Adrenal gland (tissue), 12 donors: ENCODE results near the gene PSAP. TPM values are rescaled to one million over a fixed set of nuclear protein-coding genes. Genes with fewer than 3 reads are reported as not detected.
"Not testable (repeated sequence)": the region's sequence is repeated elsewhere in the genome, so short reads cannot be mapped to it uniquely, and the experiment has no call there.

Source experiments
- DNase-seq, 7 donors: peaks; one replicate each; pipeline ENCODE4 v3.0.0-alpha.2; 2019 to 2020
- H3K27ac ChIP-seq, 5 donors: fragments of 200-600 bp; sonication (generic) in 4 of 5; 1 replicate in 3 of 5; 2 replicates in 2 of 5; pipeline versions ENCODE4 v1.5.1 to v1.8.0; 2016 to 2020; ENCODE audit warnings: mild to moderate bottlenecking in 1 of 5
- H3K27me3 ChIP-seq: fragments of 200-600 bp; 2 replicates; pipeline ENCODE4 v1.8.0; 2021
- H3K36me3 ChIP-seq, 2 donors: fragments of 200-600 bp; replicated peaks in 1 of 2; 1 replicate in 1 of 2; 2 replicates in 1 of 2; pipeline versions ENCODE4 v1.5.1 to v1.8.0; 2018 to 2022
- H3K4me1 ChIP-seq, 2 donors: fragments of 200-600 bp; replicated peaks in 1 of 2; 1 replicate in 1 of 2; 2 replicates in 1 of 2; pipeline versions ENCODE4 v1.5.1 to v1.8.0; 2018 to 2021
- H3K4me3 ChIP-seq, 4 donors: fragments of 200-600 bp; sonication (generic) in 3 of 4; one replicate each; pipeline ENCODE4 v1.5.1; 2016 to 2018
- H3K9me3 ChIP-seq, 3 donors: fragments of 200-600 bp; sonication (generic) in 1 of 3; replicated peaks in 1 of 3; 1 replicate in 2 of 3; 2 replicates in 1 of 3; pipeline versions ENCODE4 v1.5.1 to v1.8.0; 2016 to 2021
- POLR2A ChIP-seq, 2 donors: fragments of 450-650 bp; IDR thresholded peaks; one replicate each; pipeline ENCODE4 v1.6.1; 2017; ENCODE audit warnings: antibody characterized with exemption in 2 of 2, mild to moderate bottlenecking in 2 of 2, moderate library complexity in 1 of 2
- WGBS, 4 donors: extraction: QIAGEN DNeasy Blood & Tissue Kit in 2 of 4; methylation state at CpG; one replicate each; pipeline versions ENCODE4 v1.1.5 to v1.1.7; 2013 to 2017; 5-methylcytosine and 5-hydroxymethylcytosine counted together
- intact Hi-C, 2 donors: fragments of 100-400 bp; cut with DNase I; formaldehyde crosslinking; loops; one replicate each; pipeline versions ENCODE4 v1.14.1 to v1.15.0; 2022 to 2023
- polyA plus RNA-seq, 3 donors: library from polyadenylated mRNA; stranded (reverse); fragments of 200-250 nt in 2 of 3; fragments of 350-450 nt in 1 of 3; fragmentation: Illumina TruSeq in 1 of 3; extraction: RNeasy Lipid Tissue Mini Kit (QIAGEN cat#74804) in 1 of 3; gene quantifications; one replicate each; pipeline ENCODE4 v1.2.3, GENCODE V29; 2013 to 2014
- total RNA-seq, 9 donors: library from RNA; depleted of rRNA in 4 of 9; stranded (reverse); fragments of >200 nt in 4 of 9; fragments of 120-200 nt in 1 of 9; fragmentation: NEBNext Ultra II Directional in 1 of 9; extraction: Animal tissue kit (Norgen Biotek cat#: 25700) in 1 of 9; gene quantifications; one replicate each; pipeline versions ENCODE4 v1.1.0 to v1.2.4, GENCODE V29; 2013 to 2023
- TF ChIP-seq, protein P1 (sequence below), 6 experiments: fragments of 450-650 bp in 4 of 6; fragments of 200-600 bp in 2 of 6; sonication (generic) in 1 of 6; IDR thresholded peaks; 1 replicate in 5 of 6; 2 replicates in 1 of 6; pipeline versions ENCODE4 v1.5.1 to v1.8.0; 2016 to 2021; ENCODE audit warnings: antibody characterized with exemption in 6 of 6, mild to moderate bottlenecking in 2 of 6, moderate library complexity in 1 of 6
- donor health status: healthy with polysubstance abuse.
- donor health status: Bipolar disorder and iron deficiency.
- donor health status: DM: yes; HTN: yes; CAD: no.
- donor health status: DM: no; HTN: no; CAD: no.
- donor health status: DM: no; HTN: no; CAD: no.
- donor health status: DM: yes; HTN: yes; CAD: no.

The PSAP gene
- total and polyA plus RNA-seq, 12 donors = 623 to 3,452 (median 2,140) TPM

DNA sequence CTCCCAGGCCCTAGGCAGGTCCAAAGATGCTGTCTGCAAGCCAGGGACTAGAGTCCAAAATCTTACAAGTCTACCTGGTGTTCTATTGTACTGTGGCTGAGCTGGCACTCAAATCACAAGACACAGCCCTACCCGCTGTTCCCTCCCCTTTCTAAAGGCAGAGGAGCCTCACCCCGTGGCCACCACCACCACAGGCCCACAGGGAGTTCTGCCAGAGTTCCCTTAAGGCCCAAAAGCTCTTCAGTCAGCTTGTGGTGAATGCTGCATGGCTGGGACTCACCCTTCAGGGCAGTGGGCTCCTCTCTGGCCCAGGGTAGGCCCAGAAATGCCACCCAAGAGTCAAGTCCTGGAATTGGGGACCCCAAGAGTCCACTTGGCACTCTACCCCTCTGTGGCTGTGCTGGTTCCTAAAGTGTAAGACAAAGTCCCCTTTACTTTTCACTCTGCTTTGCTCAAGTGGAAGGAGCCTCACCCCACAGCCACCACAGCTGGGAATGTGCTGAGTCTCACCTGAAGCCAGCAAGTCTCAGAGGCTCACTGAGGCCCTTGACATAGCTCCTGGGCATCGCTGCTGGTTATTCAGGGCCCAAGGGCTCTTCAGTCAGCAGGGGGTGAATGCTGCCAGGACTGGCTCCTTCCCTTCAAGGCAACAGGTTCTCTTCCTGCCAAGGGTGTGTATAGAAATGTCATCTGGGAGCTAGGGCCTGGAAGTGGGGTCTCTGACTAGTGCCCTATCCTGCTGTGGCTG, 48.8 kb upstream of the PSAP start:
- Histone ChIP-seq H3K36me3 (no peaks in the 10 kb centered on the region), H3K9me3 (no peaks in the 10 kb centered on the region), H3K4me3 (no peak overlapping the region), H3K27me3 (no peaks in the 10 kb centered on the region), H3K27ac (no peak overlapping the region), H3K4me1 (no peaks in the 10 kb centered on the region)
- no peak for DNase-seq
- TF ChIP-seq POLR2A (IDR thresholded peaks at IDR 0.05) = no peak
- TF ChIP-seq, protein P1, sequence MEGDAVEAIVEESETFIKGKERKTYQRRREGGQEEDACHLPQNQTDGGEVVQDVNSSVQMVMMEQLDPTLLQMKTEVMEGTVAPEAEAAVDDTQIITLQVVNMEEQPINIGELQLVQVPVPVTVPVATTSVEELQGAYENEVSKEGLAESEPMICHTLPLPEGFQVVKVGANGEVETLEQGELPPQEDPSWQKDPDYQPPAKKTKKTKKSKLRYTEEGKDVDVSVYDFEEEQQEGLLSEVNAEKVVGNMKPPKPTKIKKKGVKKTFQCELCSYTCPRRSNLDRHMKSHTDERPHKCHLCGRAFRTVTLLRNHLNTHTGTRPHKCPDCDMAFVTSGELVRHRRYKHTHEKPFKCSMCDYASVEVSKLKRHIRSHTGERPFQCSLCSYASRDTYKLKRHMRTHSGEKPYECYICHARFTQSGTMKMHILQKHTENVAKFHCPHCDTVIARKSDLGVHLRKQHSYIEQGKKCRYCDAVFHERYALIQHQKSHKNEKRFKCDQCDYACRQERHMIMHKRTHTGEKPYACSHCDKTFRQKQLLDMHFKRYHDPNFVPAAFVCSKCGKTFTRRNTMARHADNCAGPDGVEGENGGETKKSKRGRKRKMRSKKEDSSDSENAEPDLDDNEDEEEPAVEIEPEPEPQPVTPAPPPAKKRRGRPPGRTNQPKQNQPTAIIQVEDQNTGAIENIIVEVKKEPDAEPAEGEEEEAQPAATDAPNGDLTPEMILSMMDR (IDR thresholded peaks at IDR 0.05) = no peak
- intact Hi-C loops = loop anchor here (5.0 to 10.0 kb wide), 2 partner anchors 145 to 152 kb away; no protein-coding TSS in a partner anchor
- 25 to 80% (median 74%) methylated on average over 1 to 3 of the region's 3 CpGs for WGBS, 4 donors

DNA sequence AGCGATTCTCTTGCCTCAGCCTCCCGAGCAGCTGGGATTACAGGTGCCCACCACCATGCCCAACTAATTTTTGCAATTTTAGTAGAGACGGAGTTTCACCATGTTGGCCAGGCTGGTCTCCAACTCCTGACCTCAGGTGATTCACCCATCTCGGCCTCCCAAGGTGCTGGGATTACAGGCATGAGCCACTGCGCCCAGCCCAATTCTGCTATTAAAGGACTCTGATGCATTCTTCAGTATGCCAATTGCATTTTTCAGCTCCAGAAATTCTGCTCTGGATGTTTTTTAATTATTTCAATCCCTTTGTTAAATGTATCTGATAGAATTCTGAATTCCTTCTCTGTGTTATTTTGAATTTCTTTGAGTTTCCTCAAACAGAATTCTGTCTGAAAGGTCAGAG, 47.3 kb upstream of the PSAP start:
- not testable (repeated sequence) for H3K4me1 ChIP-seq, DNase-seq, H3K27me3 ChIP-seq, H3K27ac ChIP-seq, H3K36me3 ChIP-seq, H3K4me3 ChIP-seq, H3K9me3 ChIP-seq
- 87 to 99% (median 95%) methylated on average over 5 of the region's 5 CpGs for WGBS, 4 donors
- intact Hi-C loops = loop anchor here (5.0 to 10.0 kb wide), 2 partner anchors 146 to 154 kb away; no protein-coding TSS in a partner anchor

DNA sequence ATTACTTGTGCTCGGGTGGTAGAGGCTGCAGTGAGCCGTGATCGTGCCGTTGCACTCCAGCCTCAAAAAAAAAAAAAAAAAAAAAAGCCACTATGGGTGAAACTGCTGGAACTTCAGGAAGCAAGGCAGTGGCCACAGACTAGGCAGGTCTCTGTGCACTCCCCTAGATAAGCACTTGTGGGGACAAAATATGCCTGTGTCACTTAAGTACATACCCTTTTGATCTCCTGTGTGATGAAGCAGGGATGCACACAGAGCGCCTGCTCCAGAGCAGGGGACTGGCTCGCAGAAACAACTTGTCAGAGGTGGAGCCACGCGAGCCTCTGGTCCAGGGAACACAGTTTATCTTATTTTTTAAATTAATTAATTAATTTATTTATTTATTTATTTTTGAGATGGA, 42.9 kb upstream of the PSAP start:
- WGBS, 4 donors = 66 to 82% (median 72%) methylated on average over 8 of the region's 8 CpGs
- Histone ChIP-seq H3K9me3 (no peaks in the 10 kb centered on the region), H3K4me3 (no peak overlapping the region), H3K4me1 (peaks cover 7 to 9% of the 10 kb centered on the region in 2 donors), H3K36me3 (no peaks in the 10 kb centered on the region), H3K27me3 (no peaks in the 10 kb centered on the region), H3K27ac (no peak overlapping the region)
- no peak for TF ChIP-seq POLR2A (IDR thresholded peaks at IDR 0.05)
- TF ChIP-seq, protein P1 (IDR thresholded peaks at IDR 0.05) = no peak
- DNase-seq = no peak
- intact Hi-C loops = loop anchor here in 1 of 2 donors (10.0 kb wide), 1 partner anchor 151 kb away; no protein-coding TSS in a partner anchor

DNA sequence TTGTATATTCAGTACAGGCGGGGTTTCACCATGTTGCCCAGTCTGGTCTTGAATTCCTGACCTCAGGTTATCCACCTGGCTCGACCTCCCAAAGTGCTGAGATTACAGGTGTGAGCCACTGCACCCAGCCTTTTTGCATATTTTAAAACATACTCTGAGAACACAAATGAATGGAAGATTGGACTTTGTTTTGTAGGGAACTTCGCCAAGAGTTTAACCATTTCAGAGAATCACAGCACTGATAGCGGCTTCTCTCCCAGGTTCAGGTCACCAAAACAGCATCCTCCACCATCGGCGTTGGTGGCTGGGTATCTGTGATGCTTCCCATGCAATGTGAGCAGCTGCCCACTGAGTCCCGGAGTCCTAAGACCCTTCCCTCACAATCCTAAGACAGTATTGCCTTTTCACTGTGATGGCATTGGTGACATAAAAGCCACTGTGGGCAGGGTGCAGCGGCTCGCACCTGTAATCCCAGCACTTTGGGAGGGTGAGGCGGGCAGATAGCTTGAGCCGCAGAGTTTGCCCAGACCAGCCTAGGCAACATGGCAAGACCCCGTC, 42.3 kb upstream of the PSAP start:
- 75 to 89% (median 83%) methylated on average over 10 to 12 of the region's 12 CpGs for WGBS, 4 donors
- Histone ChIP-seq H3K36me3 (no peaks in the 10 kb centered on the region), H3K27me3 (no peaks in the 10 kb centered on the region), H3K9me3 (no peaks in the 10 kb centered on the region), H3K27ac (no peak overlapping the region), H3K4me3 (no peak overlapping the region), H3K4me1 (peaks cover 8 to 9% of the 10 kb centered on the region in 2 donors)
- intact Hi-C loops = loop anchor here in 1 of 2 donors (10.0 kb wide), 1 partner anchor 151 kb away; no protein-coding TSS in a partner anchor
- DNase-seq = no peak
- TF ChIP-seq POLR2A (IDR thresholded peaks at IDR 0.05) = no peak
- TF ChIP-seq, protein P1 (IDR thresholded peaks at IDR 0.05) = no peak
